ENCODE measurements around the gene ATP1A4. TPM values are rescaled to one million over a fixed set of nuclear protein-coding genes. Genes with fewer than 3 reads are reported as not detected.

The ATP1A4 gene
- total RNA-seq, 6 experiments from 2014 or later = not detected

- TF ChIP-seq CTCF (IDR thresholded peaks at IDR 0.05) = no peak
These were observed 22.4 kb upstream of the ATP1A4 start for GRCh38 chr1:160129046-160129445.

GRCh38 chr1:160129558-160129957, 21.8 kb upstream of the ATP1A4 start:
- Mint-ChIP-seq H3K27ac (no peak overlapping the region), H3K4me1 (ENCODE audit: low read depth) (peaks cover 36% of the 10 kb centered on the region), H3K4me3 (no peak overlapping the region), H3K9me3 (no peaks in the 10 kb centered on the region), H3K27me3 (ENCODE audit: insufficient read depth) (peaks cover 33% of the 10 kb centered on the region), H3K36me3 (ENCODE audit: low read depth) (no peaks in the 10 kb centered on the region)
- no peak for DNase-seq
- TF ChIP-seq CTCF (IDR thresholded peaks at IDR 0.05) = no peak

More at GRCh38 chr1:160129046-160129445, 22.4 kb upstream of the ATP1A4 start:
- no peak overlapping the region for H3K27ac Mint-ChIP-seq
- DNase-seq = peak; percentile 13
- peaks cover 30% of the 10 kb centered on the region for H3K27me3 Mint-ChIP-seq (ENCODE audit: insufficient read depth)
- H3K4me3 Mint-ChIP-seq = no peak overlapping the region
- H3K4me1 Mint-ChIP-seq (ENCODE audit: low read depth) = peaks cover 41% of the 10 kb centered on the region
- H3K36me3 Mint-ChIP-seq (ENCODE audit: low read depth) = no peaks in the 10 kb centered on the region
- H3K9me3 Mint-ChIP-seq = no peaks in the 10 kb centered on the region

GRCh38 chr1:160129966-160130365, 21.4 kb upstream of the ATP1A4 start:
- H3K4me1 Mint-ChIP-seq (ENCODE audit: low read depth) = peaks cover 32% of the 10 kb centered on the region
- TF ChIP-seq CTCF (IDR thresholded peaks at IDR 0.05) = no peak
- H3K27ac Mint-ChIP-seq = no peak overlapping the region
- H3K4me3 Mint-ChIP-seq = no peak overlapping the region
- H3K27me3 Mint-ChIP-seq (ENCODE audit: insufficient read depth) = peaks cover 38% of the 10 kb centered on the region
- H3K9me3 Mint-ChIP-seq = no peaks in the 10 kb centered on the region
- H3K36me3 Mint-ChIP-seq (ENCODE audit: low read depth) = no peaks in the 10 kb centered on the region
- DNase-seq = no peak

GRCh38 chr1:160130486-160130885, 20.9 kb upstream of the ATP1A4 start:
- Mint-ChIP-seq H3K9me3 (no peaks in the 10 kb centered on the region), H3K27ac (no peak overlapping the region), H3K27me3 (ENCODE audit: insufficient read depth) (peaks cover 43% of the 10 kb centered on the region), H3K4me3 (no peak overlapping the region), H3K4me1 (ENCODE audit: low read depth) (peaks cover 27% of the 10 kb centered on the region), H3K36me3 (ENCODE audit: low read depth) (no peaks in the 10 kb centered on the region)
- TF ChIP-seq CTCF (IDR thresholded peaks at IDR 0.05) = no peak
- DNase-seq = no peak

GRCh38 chr1:160130939-160131338, 20.5 kb upstream of the ATP1A4 start:
- H3K27me3 Mint-ChIP-seq (ENCODE audit: insufficient read depth) = peaks cover 47% of the 10 kb centered on the region
- H3K9me3 Mint-ChIP-seq = no peaks in the 10 kb centered on the region
- no peak overlapping the region for H3K27ac Mint-ChIP-seq
- no peak overlapping the region for H3K4me3 Mint-ChIP-seq
- peaks cover 22% of the 10 kb centered on the region for H3K4me1 Mint-ChIP-seq (ENCODE audit: low read depth)
- no peak for DNase-seq
- TF ChIP-seq CTCF (IDR thresholded peaks at IDR 0.05) = no peak
- H3K36me3 Mint-ChIP-seq (ENCODE audit: low read depth) = no peaks in the 10 kb centered on the region
